Colonic mucosa (tissue), 4 donors: Measurements from ENCODE around the gene MIAT. TPM values are rescaled to one million over a fixed set of nuclear protein-coding genes. Genes with fewer than 3 reads are reported as not detected.

Experiments
- DNase-seq: peaks from one replicate; pipeline ENCODE4 v3.0.0-alpha.2; 2020
- H3K27ac ChIP-seq: fragments of 200-600 bp; one replicate; pipeline ENCODE4 v1.8.0; 2021
- H3K27me3 ChIP-seq: fragments of 200-600 bp; one replicate; pipeline ENCODE4 v1.8.0; 2021
- H3K36me3 ChIP-seq: fragments of 200-600 bp; one replicate; pipeline ENCODE4 v1.8.0; 2021
- H3K4me1 ChIP-seq: fragments of 200-600 bp; one replicate; pipeline ENCODE4 v1.8.0; 2021; ENCODE audit warnings: mild to moderate bottlenecking
- H3K4me3 ChIP-seq: fragments of 200-600 bp; one replicate; pipeline ENCODE4 v1.8.0; 2021
- H3K9ac ChIP-seq, 2 donors: one replicate each; pipeline ENCODE4 v1.7.0; 2013; ENCODE audit warnings: control low read depth in 2 of 2, low read depth in 2 of 2, low read length in 2 of 2
- H3K9me3 ChIP-seq: fragments of 200-600 bp; one replicate; pipeline ENCODE4 v1.8.0; 2021
- intact Hi-C: fragments of 100-400 bp; cut with DNase I; formaldehyde crosslinking; loops from one replicate; pipeline ENCODE4 v1.14.1; 2022
- total RNA-seq, 2 donors: library from RNA; stranded (reverse); fragmentation: NEBNext Ultra II Directional in 1 of 2; extraction: Animal tissue kit (Norgen Biotek cat#: 25700) in 1 of 2; gene quantifications; one replicate each; pipeline ENCODE4 v1.2.1, GENCODE V29; 2021
- TF ChIP-seq, protein P1 (sequence below): fragments of 200-600 bp; IDR thresholded peaks from one replicate; pipeline ENCODE4 v1.8.0; 2022; ENCODE audit warnings: antibody characterized with exemption, mild to moderate bottlenecking
- donor health status: healthy.
- donor health status: DM: no; HTN: no; CAD: no.
- donor health status: DM: no; HTN: no; CAD: no.

Gene MIAT
- total RNA-seq, 2 donors from 2014 or later = 1.5 to 1.8 TPM

DNA sequence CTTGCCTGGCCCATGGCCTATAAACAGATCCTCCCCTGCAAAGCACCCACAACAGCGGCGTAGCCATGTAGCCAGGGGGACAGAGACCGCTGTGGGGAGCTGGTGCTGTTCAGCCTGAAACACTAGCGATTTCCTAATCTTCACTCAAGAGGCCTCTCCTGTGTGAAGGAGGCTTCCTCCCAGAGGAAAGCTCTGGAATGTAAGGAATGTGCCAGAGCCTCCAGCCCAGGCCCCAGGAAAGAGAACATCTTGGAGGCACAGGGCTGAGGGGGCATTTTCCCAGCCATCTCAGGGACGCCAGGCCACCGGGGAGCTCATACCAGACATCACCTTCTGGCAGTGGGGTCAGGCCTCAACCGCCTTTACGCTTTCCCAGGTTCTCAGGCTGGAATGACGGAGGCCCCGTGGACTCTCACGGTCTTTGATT lies 24.0 kb downstream of the MIAT start:
- Histone ChIP-seq H3K27me3 (no peaks in the 10 kb centered on the region), H3K9ac (no peak overlapping the region), H3K4me3 (no peak overlapping the region), H3K4me1 (no peaks in the 10 kb centered on the region), H3K27ac (no peak overlapping the region), H3K9me3 (no peaks in the 10 kb centered on the region), H3K36me3 (no peaks in the 10 kb centered on the region)
- TF ChIP-seq, protein P1, sequence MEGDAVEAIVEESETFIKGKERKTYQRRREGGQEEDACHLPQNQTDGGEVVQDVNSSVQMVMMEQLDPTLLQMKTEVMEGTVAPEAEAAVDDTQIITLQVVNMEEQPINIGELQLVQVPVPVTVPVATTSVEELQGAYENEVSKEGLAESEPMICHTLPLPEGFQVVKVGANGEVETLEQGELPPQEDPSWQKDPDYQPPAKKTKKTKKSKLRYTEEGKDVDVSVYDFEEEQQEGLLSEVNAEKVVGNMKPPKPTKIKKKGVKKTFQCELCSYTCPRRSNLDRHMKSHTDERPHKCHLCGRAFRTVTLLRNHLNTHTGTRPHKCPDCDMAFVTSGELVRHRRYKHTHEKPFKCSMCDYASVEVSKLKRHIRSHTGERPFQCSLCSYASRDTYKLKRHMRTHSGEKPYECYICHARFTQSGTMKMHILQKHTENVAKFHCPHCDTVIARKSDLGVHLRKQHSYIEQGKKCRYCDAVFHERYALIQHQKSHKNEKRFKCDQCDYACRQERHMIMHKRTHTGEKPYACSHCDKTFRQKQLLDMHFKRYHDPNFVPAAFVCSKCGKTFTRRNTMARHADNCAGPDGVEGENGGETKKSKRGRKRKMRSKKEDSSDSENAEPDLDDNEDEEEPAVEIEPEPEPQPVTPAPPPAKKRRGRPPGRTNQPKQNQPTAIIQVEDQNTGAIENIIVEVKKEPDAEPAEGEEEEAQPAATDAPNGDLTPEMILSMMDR = no peak
- intact Hi-C loops = loop anchor here (10.0 kb wide), 1 partner anchor 643 kb away; no protein-coding TSS in a partner anchor
- no peak for DNase-seq

DNA sequence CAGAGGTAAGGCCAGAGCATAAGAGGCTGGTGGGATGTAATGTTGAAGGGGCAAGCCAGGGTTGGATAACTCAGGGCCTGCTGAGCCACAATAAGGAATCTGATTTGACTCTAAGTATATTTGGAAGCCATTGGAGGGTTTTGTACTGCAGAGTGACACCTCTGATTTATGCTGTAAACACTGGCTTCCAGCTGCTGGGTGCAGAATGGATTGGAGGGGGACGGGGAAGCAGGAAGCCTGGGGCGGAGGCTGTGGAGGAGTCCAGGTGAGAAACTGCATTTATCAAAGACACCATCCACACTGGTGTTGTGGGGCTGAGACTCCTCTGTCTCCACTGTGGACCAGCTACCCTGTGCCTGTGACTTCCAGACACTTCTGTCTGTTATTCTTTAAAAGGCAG lies 26.8 kb downstream of the MIAT start:
- no peak overlapping the region for H3K4me3 ChIP-seq
- TF ChIP-seq, protein P1 = no peak
- no peaks in the 10 kb centered on the region for H3K36me3 ChIP-seq
- no peak overlapping the region for H3K9ac ChIP-seq
- DNase-seq = no peak
- H3K4me1 ChIP-seq = no peaks in the 10 kb centered on the region
- no peak overlapping the region for H3K27ac ChIP-seq
- no peaks in the 10 kb centered on the region for H3K9me3 ChIP-seq
- intact Hi-C loops = loop anchor here (10.0 kb wide), 1 partner anchor 641 kb away; no protein-coding TSS in a partner anchor
- H3K27me3 ChIP-seq = no peaks in the 10 kb centered on the region

DNA sequence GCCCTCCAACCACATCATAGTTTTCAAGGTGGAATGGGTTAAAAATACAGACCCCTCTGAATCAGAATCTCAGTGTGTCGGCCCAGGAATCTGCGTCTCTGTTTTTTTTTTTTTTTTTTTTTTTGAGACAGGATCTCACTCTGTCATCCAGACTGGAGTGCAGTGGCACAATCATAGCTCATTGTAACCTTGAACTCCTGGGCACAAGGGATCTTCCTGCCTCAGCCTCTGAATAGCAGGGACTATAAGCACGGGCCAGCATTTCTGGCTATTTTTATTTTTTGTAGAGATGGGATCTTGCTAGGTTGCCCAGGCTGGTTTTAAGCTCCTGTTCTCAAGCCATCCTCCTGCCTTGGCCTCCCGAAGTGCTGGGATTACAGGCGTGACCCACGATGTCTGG lies 28.2 kb downstream of the MIAT start:
- Histone ChIP-seq H3K4me1 (no peaks in the 10 kb centered on the region), H3K4me3 (no peak overlapping the region), H3K27me3 (no peaks in the 10 kb centered on the region), H3K9me3 (no peaks in the 10 kb centered on the region), H3K27ac (no peak overlapping the region), H3K9ac (no peak overlapping the region), H3K36me3 (no peaks in the 10 kb centered on the region)
- TF ChIP-seq, protein P1 = no peak
- DNase-seq = no peak
- intact Hi-C loops = loop anchor here (10.0 kb wide), 1 partner anchor 639 kb away; no protein-coding TSS in a partner anchor

DNA sequence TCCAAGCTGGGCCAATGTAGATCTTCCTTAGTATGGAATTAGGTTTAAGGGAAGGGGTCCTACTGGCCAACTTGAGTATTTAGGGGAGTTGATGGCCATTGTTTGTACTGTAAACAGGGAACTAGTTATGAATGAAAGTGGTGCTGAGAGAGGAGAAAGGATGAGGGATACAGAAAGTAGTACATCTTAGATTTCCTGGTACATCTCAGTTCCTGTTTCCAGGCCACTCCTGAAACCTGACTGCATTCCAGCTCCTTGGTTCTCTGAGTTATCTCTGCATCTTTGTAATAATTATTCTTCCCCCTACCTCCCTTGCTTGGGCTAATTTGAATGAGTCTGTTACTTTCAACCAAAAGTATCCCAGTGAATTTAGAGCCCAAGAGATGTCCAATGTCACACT lies 30.1 kb downstream of the MIAT start:
- intact Hi-C loops = loop anchor here (10.0 kb wide), 1 partner anchor 637 kb away; no protein-coding TSS in a partner anchor
- Histone ChIP-seq H3K9me3 (no peaks in the 10 kb centered on the region), H3K36me3 (no peaks in the 10 kb centered on the region), H3K9ac (no peak overlapping the region), H3K4me1 (no peaks in the 10 kb centered on the region), H3K27ac (no peak overlapping the region), H3K4me3 (no peak overlapping the region), H3K27me3 (no peaks in the 10 kb centered on the region)
- TF ChIP-seq, protein P1 = no peak
- DNase-seq = no peak

DNA sequence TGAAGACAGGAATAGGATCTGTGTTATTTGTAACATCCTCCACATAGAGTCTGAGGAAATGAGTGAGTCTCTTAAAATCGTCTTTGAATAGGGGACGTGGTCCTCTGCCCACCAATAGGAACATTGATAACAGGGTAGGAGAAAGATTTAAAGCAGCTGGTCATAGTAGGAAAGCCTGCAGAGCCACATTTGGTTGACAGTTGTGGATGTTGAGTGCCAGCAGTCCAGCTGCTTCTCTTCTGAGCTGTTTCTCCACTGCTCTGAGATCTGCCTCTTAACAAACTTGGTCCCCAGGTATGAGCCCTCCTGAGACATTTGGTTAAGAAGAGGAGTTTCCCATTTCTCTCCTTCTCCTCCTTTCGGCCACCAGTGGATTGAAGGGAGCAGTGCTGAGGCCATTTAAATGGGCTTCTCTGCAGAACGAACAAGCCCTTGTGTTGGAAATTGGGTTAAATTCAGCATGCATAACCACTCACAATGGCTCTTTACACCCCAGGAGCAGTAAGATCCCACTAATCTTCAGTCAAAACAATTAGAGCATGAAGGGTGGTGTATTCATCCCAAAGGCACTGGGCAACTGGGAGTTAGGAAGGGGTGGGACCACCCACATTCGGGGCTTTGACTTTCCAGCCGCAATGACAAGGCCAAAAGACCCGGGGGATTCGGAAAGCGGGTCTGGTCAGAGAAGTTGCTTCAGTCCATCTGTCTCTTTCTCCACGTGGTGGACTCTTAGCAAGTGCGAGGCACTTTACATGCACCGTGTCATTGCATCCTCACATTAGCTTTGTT lies 32.3 kb downstream of the MIAT start:
- Histone ChIP-seq H3K27me3 (no peaks in the 10 kb centered on the region), H3K36me3 (no peaks in the 10 kb centered on the region), H3K4me3 (no peak overlapping the region), H3K27ac (no peak overlapping the region), H3K9me3 (no peaks in the 10 kb centered on the region), H3K4me1 (no peaks in the 10 kb centered on the region), H3K9ac (no peak overlapping the region)
- intact Hi-C loops = loop anchor here (10.0 kb wide), 1 partner anchor 635 kb away; no protein-coding TSS in a partner anchor
- TF ChIP-seq, protein P1 = no peak
- DNase-seq = no peak
